Measurements from ENCODE around the gene FKBP7.
"Not testable (repeated sequence)": the region's sequence is repeated elsewhere in the genome, so short reads cannot be mapped to it uniquely, and the experiment has no call there.

The FKBP7 gene

GRCh38 chr2:178478439-178479274 lies at the start of gene FKBP7:
FKBP7 (minus strand) TSS chr2:178478600; CDS start chr2:178478499, 101 bp downstream.
- DNase-seq, result peak; percentile 64

- no peak for DNase-seq
Measured at GRCh38 chr2:178527592-178527991, 49.2 kb upstream of the FKBP7 start.

DNA sequence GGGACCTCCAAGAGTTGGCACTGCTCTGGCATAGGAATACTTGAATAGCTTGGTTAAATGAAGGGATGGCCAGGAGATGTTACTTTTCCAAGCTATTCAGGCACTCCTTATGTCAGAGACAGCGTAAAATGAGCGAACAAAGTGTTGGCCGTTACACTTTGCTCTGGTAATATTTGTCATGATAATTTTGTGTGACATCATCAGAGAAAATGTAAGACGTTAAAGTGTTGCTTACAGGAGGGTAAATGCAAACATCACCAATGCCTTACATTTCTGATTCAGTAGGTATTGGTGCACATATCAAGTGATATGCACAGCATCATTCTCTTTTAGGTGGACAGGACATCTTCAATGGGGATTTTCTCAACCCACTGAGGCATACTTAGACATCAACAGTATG lies 47.9 kb upstream of the FKBP7 start:
- no peak for DNase-seq

DNA sequence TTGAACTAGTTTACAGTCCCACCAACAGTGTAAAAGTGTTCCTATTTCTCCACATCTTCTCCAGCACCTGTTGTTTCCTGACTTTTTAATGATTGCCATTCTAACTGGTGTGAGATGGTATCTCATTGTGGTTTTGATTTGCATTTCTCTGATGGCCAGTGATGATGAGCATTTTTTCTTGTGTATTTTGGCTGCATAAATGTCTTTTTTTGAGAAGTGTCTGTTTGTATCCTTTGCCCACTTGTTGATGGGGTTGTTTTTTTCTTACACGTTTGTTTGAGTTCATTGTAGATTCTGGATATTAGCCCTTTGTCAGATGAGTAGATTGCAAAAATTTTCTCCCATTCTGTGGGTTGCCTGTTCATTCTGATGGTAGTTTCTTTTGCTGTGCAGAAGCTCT lies 47.1 kb upstream of the FKBP7 start:
- not testable (repeated sequence) for DNase-seq

- DNase-seq, result not testable (repeated sequence)
Measured at GRCh38 chr2:178525010-178525409, 46.6 kb upstream of the FKBP7 start.

DNA sequence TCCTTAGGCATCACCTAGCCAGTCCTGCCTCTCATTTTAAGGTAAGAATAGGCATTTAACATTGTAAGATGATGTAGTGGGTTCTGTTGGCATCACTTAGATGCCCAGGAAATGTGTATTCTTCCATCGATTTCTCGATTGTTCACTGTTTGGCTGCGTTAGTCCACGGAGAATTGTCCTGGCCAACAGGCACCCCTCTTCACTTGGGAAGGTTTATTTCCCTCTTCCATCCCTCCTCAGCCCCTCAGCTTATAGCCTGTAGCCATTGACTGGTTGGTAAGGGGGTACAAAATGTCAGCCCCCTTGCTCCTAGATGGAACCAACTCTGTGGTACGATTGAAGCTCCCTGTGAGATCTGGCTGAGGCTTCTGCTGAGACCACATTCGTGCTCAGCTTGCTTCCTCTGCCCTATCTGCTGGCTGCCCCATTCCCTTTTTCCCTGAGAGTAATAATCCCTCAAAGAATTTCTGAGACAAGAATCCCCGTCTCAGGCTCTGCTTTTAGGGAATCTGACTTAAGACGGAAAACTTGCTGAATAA lies 45.3 kb upstream of the FKBP7 start:
- DNase-seq, result no peak

DNA sequence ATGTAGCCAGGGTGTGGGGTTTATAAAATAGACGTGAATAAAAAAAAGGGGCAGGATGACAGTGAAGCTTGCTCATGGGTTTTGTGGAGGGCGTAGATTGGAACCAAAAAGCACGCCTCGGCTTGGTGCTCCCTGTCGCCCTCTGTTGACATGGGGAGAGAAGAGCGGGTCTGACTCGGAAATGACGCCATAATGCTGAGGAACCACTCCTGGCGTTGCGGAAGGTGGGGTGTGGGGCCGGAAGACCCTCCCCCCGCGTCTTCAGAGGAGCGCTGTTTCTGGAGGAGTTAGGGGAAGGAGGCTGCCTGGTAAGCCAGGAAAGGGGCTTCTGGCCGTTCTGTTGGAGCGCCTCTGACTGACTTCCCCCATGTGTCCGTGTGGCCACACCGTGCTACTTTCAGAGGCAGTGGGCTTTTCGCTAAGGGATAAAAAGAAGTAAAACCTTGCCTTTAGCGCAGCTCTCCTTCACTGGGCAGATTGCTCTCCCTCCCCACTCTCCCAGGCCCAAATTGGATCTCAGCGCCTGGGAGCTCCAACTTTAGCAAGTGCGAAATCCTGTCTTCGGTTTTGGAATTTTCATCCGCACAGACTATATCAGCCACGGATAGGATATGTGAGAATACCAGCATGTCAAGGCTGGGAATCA lies 44.7 kb upstream of the FKBP7 start:
- DNase-seq, result peak; percentile 7

- DNase-seq, result no peak
Measured at GRCh38 chr2:178521304-178522150, 43.1 kb upstream of the FKBP7 start.

- no peak for DNase-seq
Measured at GRCh38 chr2:178517496-178517895, 39.1 kb upstream of the FKBP7 start.

GRCh38 chr2:178514664-178515063 lies 36.3 kb upstream of the FKBP7 start:
- no peak for DNase-seq

- DNase-seq, result no peak
Measured at GRCh38 chr2:178513876-178514275, 35.5 kb upstream of the FKBP7 start.

- DNase-seq, result peak; percentile 28
Measured at GRCh38 chr2:178512484-178512883, 34.1 kb upstream of the FKBP7 start.

- DNase-seq, result no peak
Measured at GRCh38 chr2:178510384-178510783, 32.0 kb upstream of the FKBP7 start.

- DNase-seq, result no peak
Measured at GRCh38 chr2:178508646-178509045, 30.2 kb upstream of the FKBP7 start.

DNA sequence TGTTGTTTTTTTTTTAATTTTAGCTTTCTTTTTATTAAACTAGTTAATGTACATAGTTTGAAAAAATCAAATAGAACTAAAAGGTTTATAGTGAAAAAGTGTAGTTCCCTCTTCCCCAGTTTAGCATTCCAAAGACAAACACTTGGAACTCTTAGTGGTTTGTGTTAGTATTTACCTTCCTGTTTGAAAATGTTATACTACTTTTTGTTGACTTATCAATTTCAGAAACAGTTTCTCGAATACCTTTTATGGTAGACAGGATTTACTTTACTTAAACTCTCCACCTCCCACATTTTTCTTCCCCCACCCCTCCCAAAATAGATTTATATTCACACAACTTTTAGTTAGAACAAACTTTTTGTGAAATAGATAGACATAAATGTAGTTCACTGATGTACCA lies 28.5 kb upstream of the FKBP7 start:
- no peak for DNase-seq

DNA sequence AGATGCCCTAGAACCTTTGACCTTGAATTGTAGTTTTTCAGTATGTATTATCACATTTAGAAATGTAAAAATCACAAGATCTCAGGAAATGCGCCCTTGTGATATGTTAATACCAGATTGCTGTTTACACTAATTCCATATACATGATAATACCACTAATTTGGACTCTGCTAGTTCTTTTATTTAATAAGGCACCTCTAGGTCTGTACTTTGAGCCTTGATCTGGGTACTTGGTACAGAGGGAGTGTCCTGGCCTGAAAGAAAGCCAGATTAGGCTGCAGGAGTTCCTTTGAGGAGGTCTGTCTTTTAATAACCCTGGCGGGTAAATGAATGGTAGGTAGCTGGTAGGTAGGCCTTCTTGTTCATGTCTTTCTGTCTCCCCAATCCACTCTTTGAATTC lies 28.1 kb upstream of the FKBP7 start:
- no peak for DNase-seq

DNA sequence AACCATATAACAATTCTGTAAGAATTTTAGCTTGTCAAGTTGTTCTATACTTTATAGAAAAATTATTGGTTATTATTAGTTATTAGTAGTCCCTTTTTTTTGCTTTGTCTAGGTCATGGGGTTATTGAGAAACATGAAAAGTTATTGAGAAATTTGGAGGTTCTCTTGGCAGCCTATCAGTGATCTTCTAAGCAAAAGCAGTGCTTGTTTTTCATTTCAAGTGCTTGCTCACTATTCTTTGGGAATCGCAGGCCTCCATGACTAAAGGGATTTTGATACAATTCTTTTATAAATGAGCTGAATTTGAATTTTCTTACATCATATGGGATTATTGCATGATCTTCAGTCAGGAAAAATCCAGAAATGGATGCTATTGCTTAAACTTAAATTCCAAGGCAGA lies 27.7 kb upstream of the FKBP7 start:
- no peak for DNase-seq

- DNase-seq, result no peak
Measured at GRCh38 chr2:178502751-178503150, 24.4 kb upstream of the FKBP7 start.

- DNase-seq, result no peak
Measured at GRCh38 chr2:178499640-178500039, 21.2 kb upstream of the FKBP7 start.

DNA sequence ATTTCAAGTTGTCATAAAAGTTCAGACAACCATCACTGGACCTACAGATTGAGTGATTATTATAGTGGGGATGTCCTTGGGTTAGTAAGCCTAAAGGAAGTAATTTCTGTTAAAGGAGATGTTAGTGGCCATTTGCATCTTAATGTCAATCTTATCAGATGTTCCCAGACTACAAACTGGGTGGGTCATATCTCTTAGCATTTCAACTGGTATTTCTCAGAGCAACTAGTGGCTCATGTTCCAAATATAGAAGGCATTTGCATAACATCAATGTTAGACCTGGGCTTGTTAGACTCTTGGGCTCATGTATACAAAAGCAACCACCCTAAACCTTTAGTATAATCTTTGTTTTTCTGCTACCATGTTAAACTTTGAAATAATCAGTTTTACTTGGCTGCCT lies 19.7 kb upstream of the FKBP7 start:
- no peak for DNase-seq

DNA sequence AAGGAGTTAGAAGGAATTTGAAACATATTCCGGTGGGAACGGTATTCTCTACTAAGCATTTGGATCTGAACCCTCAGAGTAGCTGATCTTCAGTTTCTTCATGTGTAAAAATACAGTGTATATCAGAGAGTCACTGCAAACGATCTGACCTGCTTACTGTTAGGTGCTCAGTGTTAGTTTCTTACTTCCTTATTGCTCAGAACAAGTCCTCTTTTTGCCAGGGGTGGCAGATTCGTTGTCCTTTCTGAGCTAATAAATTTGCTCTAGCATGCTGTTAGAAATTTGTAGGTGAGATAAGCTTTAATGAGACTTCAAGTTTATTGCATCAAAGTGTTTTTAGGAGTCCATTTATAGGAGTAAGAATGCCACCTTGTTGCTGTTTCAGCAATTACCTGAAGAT lies 17.6 kb upstream of the FKBP7 start:
- DNase-seq, result no peak

- DNase-seq, result no peak
Measured at GRCh38 chr2:178491612-178492011, 13.2 kb upstream of the FKBP7 start.

GRCh38 chr2:178485356-178485755 lies 7.0 kb upstream of the FKBP7 start:
- no peak for DNase-seq
